HG02973 (cell line): Measurements from ENCODE around the gene BNIP2.
"Not testable (repeated sequence)": the region's sequence is repeated elsewhere in the genome, so short reads cannot be mapped to it uniquely, and the experiment has no call there.

ENCODE experiments used
- ATAC-seq: cut with Tn5 transposase; IDR thresholded peaks from one replicate; pipeline ENCODE4 v1.9.1; 2021; ENCODE audit warnings: moderate library complexity; ENCODE audit not compliant: unreplicated experiment

BNIP2 gene

DNA sequence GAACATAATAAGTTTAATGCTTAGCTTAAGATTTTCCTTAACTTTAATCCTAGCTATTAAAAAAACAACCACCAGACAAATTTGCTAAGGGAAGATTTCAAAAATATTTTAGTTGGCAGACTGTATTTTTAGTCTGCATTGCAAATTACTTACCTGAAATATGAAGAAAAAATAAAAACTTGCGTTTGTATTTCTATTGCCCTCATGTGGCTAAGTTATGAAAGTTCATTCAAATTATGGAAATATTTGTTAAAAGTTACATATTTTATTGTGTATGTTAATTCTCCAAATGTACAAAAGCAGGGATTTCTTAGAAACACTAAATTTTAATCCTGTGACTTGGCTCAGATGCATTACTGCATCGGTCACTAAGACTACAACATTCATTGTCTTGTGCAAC, 46.8 kb downstream of the BNIP2 start:
- no peak for ATAC-seq

DNA sequence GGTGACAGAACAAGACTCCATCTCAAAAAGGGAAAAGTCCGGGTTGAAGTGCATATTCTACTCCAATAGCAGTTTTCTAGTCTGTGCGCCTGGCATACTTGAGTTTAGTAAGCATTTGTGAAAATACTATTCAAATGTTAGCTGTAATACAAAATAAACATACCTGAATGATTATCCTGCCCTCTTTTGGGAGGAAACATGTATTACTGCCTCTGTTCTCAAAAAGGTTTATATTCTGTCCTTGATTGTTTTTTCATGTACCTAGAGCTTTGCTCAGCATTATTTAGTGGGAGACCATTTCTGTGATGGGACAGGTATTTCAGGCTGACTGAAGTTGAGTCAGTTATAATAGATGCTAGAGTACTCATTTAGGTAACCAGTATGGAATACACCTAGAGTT, 51.6 kb downstream of the BNIP2 start:
- not testable (repeated sequence) for ATAC-seq

DNA sequence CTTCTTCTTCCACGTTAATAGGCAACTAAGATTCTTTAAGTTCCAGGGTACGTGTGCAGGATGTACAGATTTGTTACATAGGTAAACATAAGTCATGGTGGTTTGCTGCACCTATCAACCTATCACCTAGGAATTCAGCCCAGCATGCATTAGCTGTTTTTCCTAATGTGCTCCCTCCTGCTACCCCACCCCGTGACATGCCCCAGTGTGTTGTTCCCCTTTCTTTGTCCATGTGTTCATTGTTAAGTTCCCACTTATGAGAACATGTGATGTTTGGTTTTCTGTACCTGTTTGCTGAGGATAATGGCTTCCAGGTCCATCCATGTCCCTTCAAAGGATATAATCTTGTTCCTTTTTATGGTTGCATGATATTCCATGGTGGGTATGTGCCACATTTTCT, 52.9 kb downstream of the BNIP2 start:
- no peak for ATAC-seq

DNA sequence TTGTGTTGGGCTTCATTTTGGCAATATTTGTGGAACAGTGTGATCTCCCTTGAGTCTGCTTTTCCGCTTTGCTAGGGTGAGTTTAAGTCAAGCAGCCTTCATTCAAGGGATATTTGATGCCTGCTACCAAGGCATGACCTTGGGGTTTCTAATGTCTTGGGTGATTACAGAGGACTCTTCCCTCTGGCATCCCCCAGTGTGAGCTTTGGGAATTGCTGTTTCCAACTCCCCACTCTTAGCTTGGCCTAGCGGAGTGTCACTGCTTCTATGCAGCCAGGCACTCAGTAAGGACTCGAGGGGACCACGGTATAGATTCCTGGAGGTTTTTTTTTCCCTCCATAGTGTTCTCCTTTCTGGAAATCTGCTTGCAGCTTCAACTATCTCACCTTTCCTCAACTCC, 56.4 kb downstream of the BNIP2 start:
- ATAC-seq: no peak

DNA sequence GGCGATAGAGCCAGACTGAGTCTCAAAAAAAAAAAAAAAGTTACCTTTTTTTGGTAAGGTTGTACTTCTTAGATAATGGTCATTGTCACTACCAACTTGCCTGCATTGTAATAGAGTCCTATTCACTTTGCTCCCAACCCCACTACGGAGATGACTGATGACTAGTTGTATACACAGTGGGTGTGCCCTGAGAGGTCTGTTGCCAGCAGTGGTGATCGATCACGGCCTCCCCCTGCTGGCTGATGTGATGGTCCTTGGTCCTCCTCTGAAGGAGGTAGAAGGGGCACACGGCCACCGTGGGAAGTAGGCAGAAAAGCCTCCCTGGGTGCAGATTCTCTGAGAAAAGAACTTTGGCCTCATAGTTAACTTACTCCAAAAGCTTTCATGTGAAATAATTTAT, 66.8 kb downstream of the BNIP2 start:
- peak; percentile 74 for ATAC-seq

DNA sequence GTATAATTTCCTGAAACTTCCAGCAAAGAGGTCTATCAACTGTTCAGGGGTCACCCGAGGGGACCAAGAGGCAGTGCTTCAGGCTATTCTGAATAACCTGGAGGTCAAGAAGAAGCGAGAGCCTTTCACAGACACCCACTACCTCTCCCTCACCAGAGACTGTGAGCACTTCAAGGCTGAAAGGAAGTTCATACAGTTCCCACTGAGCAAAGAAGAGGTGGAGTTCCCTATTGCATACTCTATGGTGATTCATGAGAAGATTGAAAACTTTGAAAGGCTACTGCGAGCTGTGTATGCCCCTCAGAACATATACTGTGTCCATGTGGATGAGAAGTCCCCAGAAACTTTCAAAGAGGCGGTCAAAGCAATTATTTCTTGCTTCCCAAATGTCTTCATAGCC, 70.7 kb downstream of the BNIP2 start:
- no peak for ATAC-seq

DNA sequence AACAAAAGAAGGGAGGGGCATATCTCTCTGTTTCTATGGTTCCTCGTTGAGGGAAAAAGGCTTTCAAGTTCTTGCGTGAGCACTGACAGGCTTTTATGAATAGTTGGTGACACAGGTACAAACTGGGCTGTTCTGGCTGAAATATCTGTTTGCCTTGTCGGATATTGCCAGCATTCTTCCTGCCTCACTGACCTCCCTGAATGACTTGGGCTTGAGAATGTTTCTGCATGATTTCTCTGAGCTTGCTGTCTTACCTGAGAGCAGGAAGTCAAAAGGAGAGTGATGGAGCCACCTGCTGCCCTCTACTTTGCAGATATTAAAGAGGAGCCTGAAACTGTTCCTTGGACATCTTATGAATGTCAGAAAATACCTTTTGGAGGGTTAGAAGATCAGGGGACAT, 72.7 kb downstream of the BNIP2 start:
- ATAC-seq: no peak

DNA sequence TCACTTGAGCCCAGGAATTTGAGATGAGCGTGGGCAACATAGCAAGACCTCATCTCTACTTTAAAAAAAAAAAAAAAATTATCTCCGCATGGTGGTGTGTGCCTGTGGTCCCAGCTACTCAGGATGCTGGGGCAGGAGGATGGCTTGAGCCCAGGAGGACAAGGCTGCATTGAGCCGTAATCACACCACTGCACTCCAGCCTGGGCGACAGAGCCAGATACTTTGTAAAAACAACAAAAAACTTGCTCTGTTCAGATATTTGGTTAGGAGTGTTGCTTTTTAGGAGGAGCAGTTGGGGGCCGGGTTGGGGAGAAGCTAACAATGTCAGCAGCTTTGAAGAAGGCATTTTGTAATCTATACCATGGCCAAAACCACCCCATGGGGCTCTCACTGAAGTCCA, 73.5 kb downstream of the BNIP2 start:
- no peak for ATAC-seq

DNA sequence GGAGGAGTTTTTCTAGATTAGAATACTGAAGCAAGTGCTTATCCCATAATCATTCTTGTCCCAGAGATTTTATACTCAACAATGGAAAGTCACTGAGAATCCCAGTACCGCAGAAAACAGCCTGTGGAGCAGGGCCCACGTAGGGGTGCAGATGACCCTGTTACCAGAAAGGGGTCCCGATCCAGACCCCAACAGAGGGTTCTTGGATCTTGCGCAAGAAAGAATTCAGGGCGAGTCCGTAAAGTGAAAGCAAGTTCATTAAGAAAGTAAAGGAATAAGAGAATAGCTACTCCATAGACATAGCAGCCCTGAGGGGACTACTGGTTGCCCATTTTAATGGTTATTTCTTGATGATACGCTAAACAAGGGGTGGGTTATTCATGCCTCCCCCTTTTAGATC, 75.0 kb downstream of the BNIP2 start:
- ATAC-seq: no peak

DNA sequence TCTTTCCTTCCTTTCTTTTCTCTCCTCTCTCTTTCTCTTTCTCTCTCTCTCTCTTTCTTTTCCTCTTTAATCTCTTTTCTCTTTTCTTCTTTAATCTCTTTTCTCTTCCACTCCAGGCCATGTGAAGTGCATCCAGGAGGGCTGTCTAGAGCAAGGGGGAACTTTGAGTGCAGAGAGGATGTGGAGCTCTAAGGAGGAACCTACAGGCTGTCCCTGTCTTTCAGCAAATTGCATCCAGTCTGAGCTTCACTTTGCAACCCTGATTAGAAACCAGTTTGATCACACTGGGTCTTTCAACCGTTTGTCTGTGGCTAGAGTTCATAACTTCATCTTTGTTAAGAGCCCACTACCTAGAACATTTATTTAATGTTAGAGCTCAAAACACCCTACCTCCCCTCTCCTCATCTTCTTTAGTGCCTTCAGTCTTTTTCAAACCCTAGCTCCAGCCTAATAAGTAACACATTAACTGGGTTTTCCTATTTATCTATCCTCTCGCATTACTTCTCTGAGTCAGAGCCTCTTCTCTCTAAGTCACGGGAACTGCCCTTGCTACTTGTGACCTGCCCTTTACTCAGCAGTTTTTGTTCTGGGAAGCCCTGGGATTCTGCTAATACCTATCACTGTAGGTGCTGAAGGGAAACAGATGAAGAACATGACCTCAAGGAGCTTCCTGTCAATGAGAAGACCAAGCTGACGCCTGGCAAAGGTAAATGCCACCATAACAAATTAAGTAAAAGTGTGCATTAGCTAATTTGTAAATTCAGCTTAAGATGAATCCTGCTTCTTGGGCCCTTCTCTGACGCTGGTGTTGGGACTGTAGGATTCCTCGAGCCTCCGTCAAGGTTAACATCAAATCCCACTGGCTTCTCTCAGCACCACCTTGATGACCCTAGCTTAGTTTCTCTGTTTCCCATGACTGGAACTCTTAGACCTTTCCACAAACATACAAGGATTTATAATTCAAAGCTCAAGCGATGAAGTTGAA, 77.6 kb downstream of the BNIP2 start, which contains the start of gene GCNT3:
GCNT3 (plus strand) TSS at position 508 of the 985 bp plus-strand sequence. CDS start 6,456 bp downstream, outside the sequence.
- ATAC-seq: no peak

DNA sequence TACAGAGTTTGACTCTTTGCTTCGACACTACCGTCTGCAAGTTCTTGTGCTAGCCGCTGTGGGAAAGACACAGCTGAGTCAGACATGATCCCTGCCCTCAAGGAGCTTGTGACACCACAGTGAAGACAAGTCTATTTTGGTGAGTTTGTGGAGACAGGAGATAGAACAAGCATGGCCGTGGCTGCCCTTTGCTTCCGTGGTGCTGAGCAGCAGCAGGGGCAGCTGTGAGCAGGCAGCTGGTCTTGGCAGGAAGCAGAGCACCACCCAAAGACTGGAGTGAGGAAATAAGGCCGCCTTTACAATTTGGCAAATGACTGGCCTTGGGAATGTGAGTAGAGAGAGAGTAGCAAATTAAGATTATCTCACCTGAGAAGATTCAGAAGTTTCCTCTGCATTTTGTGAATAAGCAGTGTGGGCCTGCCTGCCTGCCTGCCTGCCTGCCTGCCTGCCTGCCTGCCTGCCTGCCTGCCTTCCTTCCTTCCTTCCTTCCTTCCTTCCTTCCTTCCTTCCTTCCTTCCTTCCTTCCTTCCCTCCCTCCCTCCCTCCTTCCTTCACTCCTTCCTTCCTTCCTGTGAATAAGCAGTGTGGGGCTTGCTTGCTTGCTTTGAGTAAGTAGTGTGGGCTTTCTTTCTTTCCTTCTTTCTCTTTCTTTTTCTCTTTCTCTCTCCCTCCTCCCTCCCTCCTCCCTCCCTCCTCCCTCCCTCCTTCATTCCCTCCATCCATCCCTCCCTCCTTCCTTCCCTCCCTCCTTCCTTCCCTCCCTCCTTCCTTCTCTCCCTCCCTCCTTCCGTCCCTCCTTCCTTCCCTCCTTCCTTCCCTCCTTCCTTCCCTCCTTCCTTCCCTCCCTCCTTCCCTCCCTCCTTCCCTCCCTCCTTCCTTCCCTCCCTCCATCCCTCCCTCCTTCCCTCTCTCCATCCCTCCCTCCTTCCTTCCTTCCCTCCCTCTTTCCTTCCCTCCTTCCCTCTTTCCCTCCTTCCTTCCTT, 79.1 kb downstream of the BNIP2 start:
- ATAC-seq: no peak
